HG03457 (cell line): ENCODE measurements around the gene SLIT2.

Experiments
- ATAC-seq: cut with Tn5 transposase; IDR thresholded peaks from one replicate; pipeline ENCODE4 v1.9.1; 2021; ENCODE audit warnings: moderate number of reproducible peaks; ENCODE audit not compliant: unreplicated experiment

Gene SLIT2

DNA sequence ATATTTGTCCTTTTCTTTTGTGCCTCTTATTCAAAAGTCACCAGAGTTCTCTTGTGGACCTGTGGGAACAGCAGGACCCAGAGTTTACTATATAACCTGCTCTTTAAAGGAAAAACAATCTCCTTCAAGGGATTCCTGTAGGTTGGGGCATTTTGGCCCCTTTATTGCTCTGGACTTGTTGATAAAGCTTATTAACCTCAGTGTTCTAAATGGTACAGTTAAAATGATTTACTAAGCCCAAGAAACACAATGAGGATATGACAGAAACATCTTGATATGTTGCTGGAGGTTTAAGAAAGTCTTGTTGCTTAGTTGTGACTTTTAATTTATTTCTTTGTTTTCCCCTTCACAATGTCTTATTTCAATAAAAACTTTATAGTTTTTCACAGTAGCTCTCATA, 46.8 kb downstream of the SLIT2 start:
- ATAC-seq, result no peak

DNA sequence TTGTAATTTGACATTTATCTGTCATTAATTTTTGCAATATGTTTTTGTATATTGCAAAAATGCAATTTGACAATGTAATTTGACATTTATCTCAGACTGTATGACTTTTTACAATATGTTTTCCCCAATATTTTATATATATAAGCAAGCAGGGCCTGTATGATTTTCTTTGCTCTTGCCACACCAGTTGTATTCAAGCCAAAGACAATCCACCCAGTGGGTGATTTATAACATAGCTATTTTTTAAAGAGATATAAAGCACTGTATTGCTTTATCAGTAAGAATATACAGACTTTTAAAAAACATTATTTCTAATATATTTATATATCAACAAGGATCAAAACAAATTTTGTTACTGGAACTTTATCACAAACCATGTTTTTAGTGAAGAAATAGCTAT, 47.3 kb downstream of the SLIT2 start:
- ATAC-seq, result no peak

DNA sequence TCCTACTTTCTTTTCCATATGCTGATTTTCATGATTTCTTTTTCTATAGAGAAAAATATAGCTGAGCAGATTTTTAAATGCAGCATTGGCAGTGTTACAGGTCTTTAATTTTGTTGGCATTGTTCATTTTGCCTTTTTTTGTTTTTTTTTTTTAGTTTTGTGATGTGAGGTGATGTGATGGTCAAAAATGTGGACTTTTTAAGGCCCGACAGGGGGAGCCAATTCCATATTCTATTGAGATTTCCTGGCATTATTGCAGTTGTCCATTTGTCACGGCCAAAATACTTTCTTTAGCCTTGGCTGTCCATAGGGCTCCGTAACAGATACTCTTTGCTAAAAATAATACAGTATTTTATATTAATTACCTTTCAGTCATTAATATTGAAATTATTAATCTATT, 47.8 kb downstream of the SLIT2 start:
- no peak for ATAC-seq

DNA sequence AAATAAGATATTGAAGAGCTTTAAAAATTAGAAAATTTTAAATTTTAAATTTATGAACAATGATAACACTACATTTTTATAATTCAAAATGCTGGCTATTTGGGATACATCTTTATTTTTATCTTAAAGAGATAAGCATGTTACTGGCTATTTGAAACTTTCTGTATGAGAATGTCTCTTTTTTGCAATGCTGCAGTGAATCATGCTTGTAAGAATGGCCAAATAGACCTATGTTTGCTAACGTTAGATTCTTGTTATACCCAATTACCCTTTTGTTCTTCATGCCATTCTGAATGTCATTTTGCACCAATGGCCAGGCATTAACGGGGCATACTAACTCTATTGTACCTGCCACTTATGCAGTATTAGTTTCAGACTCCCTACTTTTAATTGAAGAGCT, 49.5 kb downstream of the SLIT2 start:
- no peak for ATAC-seq
